Endometrium (tissue), 2 donors: Measurements from ENCODE around the gene ITGB7.
"Not testable (repeated sequence)": the region's sequence is repeated elsewhere in the genome, so short reads cannot be mapped to it uniquely, and the experiment has no call there.

Source experiments
- FAIRE-seq: peaks from 2 replicates; lab custom pipeline; 2012; peaks lifted over from hg19 to GRCh38; lab: Jason Lieb, UNC
- donor health status: control.
- donor health status: control.

Gene ITGB7

GRCh38 chr12:53178803-53179202 is 28.2 kb downstream of the ITGB7 start:
- not testable (repeated sequence) for FAIRE-seq

- FAIRE-seq, result not testable (repeated sequence)
Observed at GRCh38 chr12:53177447-53177846, 29.6 kb downstream of the ITGB7 start.

GRCh38 chr12:53176750-53177149 is 30.3 kb downstream of the ITGB7 start:
- FAIRE-seq, result no peak

GRCh38 chr12:53174881-53175491 is 32.1 kb downstream of the ITGB7 start:
- no peak for FAIRE-seq

GRCh38 chr12:53173085-53173715 is 33.9 kb downstream of the ITGB7 start:
- no peak for FAIRE-seq

- no peak for FAIRE-seq
Observed at GRCh38 chr12:53172352-53172751, 34.7 kb downstream of the ITGB7 start.

GRCh38 chr12:53171725-53172329 is 35.2 kb downstream of the ITGB7 start:
- FAIRE-seq, result peak; percentile 51

- no peak for FAIRE-seq
Observed at GRCh38 chr12:53170876-53171724, 36.0 kb downstream of the ITGB7 start.

GRCh38 chr12:53170215-53170614 is 36.8 kb downstream of the ITGB7 start:
- FAIRE-seq, result no peak

GRCh38 chr12:53169644-53170043 is 37.4 kb downstream of the ITGB7 start:
- no peak for FAIRE-seq

GRCh38 chr12:53166837-53167236 is 40.2 kb downstream of the ITGB7 start:
- FAIRE-seq, result no peak

- not testable (repeated sequence) for FAIRE-seq
Observed at GRCh38 chr12:53163008-53163407, 44.0 kb downstream of the ITGB7 start.

GRCh38 chr12:53161119-53161911 is 45.7 kb downstream of the ITGB7 start:
- FAIRE-seq, result no peak

GRCh38 chr12:53160673-53161072 is 46.4 kb downstream of the ITGB7 start:
- FAIRE-seq, result no peak

GRCh38 chr12:53160000-53160399 is 47.1 kb downstream of the ITGB7 start:
- FAIRE-seq, result no peak

GRCh38 chr12:53159195-53159839 is 47.7 kb downstream of the ITGB7 start:
- no peak for FAIRE-seq

- FAIRE-seq, result no peak
Observed at GRCh38 chr12:53152390-53152789, 54.7 kb downstream of the ITGB7 start.

GRCh38 chr12:53151039-53151438 is 56.0 kb downstream of the ITGB7 start:
- FAIRE-seq, result no peak

- FAIRE-seq, result peak; percentile 65
Observed at GRCh38 chr12:53147653-53148052, 59.4 kb downstream of the ITGB7 start.

- no peak for FAIRE-seq
Observed at GRCh38 chr12:53147181-53147580, 59.9 kb downstream of the ITGB7 start.
